NK-92 treated with Interleukin-12 subunit alpha and Interleukin-12 subunit beta, amount 100 ng/mL, for 24 hours (cell line): ENCODE measurements around the gene GKN1.

ENCODE experiments used
- DNase-seq: peaks from one replicate; lab custom pipeline; 2025; lab: John Stamatoyannopoulos, UW

Gene GKN1

GRCh38 chr2:68961380-68961779 is 13.1 kb upstream of the GKN1 start:
- DNase-seq, result no peak

GRCh38 chr2:68964282-68964681 is 10.2 kb upstream of the GKN1 start:
- DNase-seq, result no peak

- DNase-seq, result no peak
Observed at GRCh38 chr2:68968221-68968620, 6.2 kb upstream of the GKN1 start.

- DNase-seq, result no peak
Observed at GRCh38 chr2:68969736-68970490, 4.5 kb upstream of the GKN1 start.

GRCh38 chr2:68970566-68971265 is 3.7 kb upstream of the GKN1 start:
- DNase-seq, result no peak

- no peak for DNase-seq
Observed at GRCh38 chr2:68971591-68972231, 2.7 kb upstream of the GKN1 start.

GRCh38 chr2:68974946-68975665 is 670 bp downstream of the GKN1 start:
- no peak for DNase-seq

- DNase-seq, result no peak
Observed at GRCh38 chr2:68975844-68976243, 1.4 kb downstream of the GKN1 start.

GRCh38 chr2:68977453-68977852 is 3.0 kb downstream of the GKN1 start:
- no peak for DNase-seq

- DNase-seq, result no peak
Observed at GRCh38 chr2:68978098-68978497, 3.7 kb downstream of the GKN1 start.

GRCh38 chr2:68980956-68981355 is 6.5 kb downstream of the GKN1 start:
- no peak for DNase-seq

- DNase-seq, result no peak
Observed at GRCh38 chr2:68987021-68987503, 12.6 kb downstream of the GKN1 start.

GRCh38 chr2:68989035-68989434 is 14.6 kb downstream of the GKN1 start:
- no peak for DNase-seq

- DNase-seq, result no peak
Observed at GRCh38 chr2:68992341-68992740, 17.9 kb downstream of the GKN1 start.

GRCh38 chr2:68992933-68993332 is 18.5 kb downstream of the GKN1 start:
- no peak for DNase-seq

- DNase-seq, result no peak
Observed at GRCh38 chr2:68993660-68994059, 19.2 kb downstream of the GKN1 start.

- DNase-seq, result no peak
Observed at GRCh38 chr2:68994864-68995263, 20.4 kb downstream of the GKN1 start.

- no peak for DNase-seq
Observed at GRCh38 chr2:68995916-68996315, 21.5 kb downstream of the GKN1 start.

GRCh38 chr2:68997401-68997800 is 23.0 kb downstream of the GKN1 start:
- no peak for DNase-seq

- no peak for DNase-seq
Observed at GRCh38 chr2:69001879-69002278, 27.4 kb downstream of the GKN1 start.

- DNase-seq, result no peak
Observed at GRCh38 chr2:69003731-69004130, 29.3 kb downstream of the GKN1 start.

GRCh38 chr2:69007169-69007568 is 32.7 kb downstream of the GKN1 start:
- DNase-seq, result no peak
